Mesodermal cell (in vitro differentiated cells): ENCODE data around the gene COL3A1. TPM values are rescaled to one million over a fixed set of nuclear protein-coding genes. Genes with fewer than 3 reads are reported as not detected.
A peak's percentile ranks its signal among the peaks of the same experiment; 100 is the strongest.

Experiments
- H3K27ac ChIP-seq: 2 replicates; pipeline ENCODE4 v1.7.0; 2013; ENCODE audit warnings: mild to moderate bottlenecking, low read depth, low read length, moderate library complexity; ENCODE audit not compliant: severe bottlenecking
- H3K36me3 ChIP-seq: 2 replicates; pipeline ENCODE4 v1.7.1; 2013; ENCODE audit warnings: mild to moderate bottlenecking, low read length, moderate library complexity; ENCODE audit not compliant: control insufficient read depth, insufficient read depth
- H3K4me1 ChIP-seq: one replicate; pipeline ENCODE4 v1.7.1; 2013; ENCODE audit warnings: mild to moderate bottlenecking, low read length; ENCODE audit not compliant: insufficient read depth, control insufficient read depth, poor library complexity, severe bottlenecking
- H3K4me3 ChIP-seq: 2 replicates; pipeline ENCODE4 v1.7.0; 2013; ENCODE audit warnings: low read length, control low read depth, mild to moderate bottlenecking; ENCODE audit not compliant: insufficient read depth, poor library complexity, severe bottlenecking; ENCODE audit errors: extremely low read depth
- H3K9me3 ChIP-seq: 2 replicates; pipeline ENCODE4 v1.7.1; 2013; ENCODE audit warnings: mild to moderate bottlenecking, low read length, moderate library complexity; ENCODE audit not compliant: control insufficient read depth
- WGBS, 2 experiments: methylation state at CpG; one replicate each; pipeline ENCODE4 v1.1.5; 2013; ENCODE audit warnings: missing lambda C conversion rate in 2 of 2; ENCODE audit not compliant: insufficient coverage in 2 of 2; 5-methylcytosine and 5-hydroxymethylcytosine counted together
- polyA plus RNA-seq, 2 experiments: library from polyadenylated mRNA; stranded (reverse); fragments of 50-300 nt; gene quantifications; one replicate each; pipeline ENCODE4 v1.2.3, GENCODE V29; 2013

The COL3A1 gene
- polyA plus RNA-seq (2013, experiment 1 of 2), result 859 TPM
- 960 TPM for polyA plus RNA-seq (2013, experiment 2 of 2)

GRCh38 chr2:188974164-188974563 is at the start of gene COL3A1:
Gene COL3A1, plus strand, starts transcription at chr2:188974373. Its CDS starts 117 bp downstream, at chr2:188974490.
- peak within 1 kb of the TSS; percentile 48 for H3K4me3 ChIP-seq
- peaks cover 10% of the 10 kb centered on the region for H3K4me1 ChIP-seq
- no peaks in the 10 kb centered on the region for H3K36me3 ChIP-seq
- H3K9me3 ChIP-seq, result no peaks in the 10 kb centered on the region
- WGBS, 2 experiments, result 86 to 90% methylated on average over 2 of the region's 4 CpGs
- peak within 1 kb of the TSS; percentile 82 for H3K27ac ChIP-seq

- Histone ChIP-seq H3K4me3 (no peak overlapping the region), H3K4me1 (no peaks in the 10 kb centered on the region), H3K36me3 (no peaks in the 10 kb centered on the region), H3K27ac (no peak overlapping the region), H3K9me3 (peaks cover 11% of the 10 kb centered on the region)
- WGBS, 2 experiments, result no CpG with 5 or more reads among the region's 2 CpGs
Measured at GRCh38 chr2:188928643-188929042, 45.5 kb upstream of the COL3A1 start.

DNA sequence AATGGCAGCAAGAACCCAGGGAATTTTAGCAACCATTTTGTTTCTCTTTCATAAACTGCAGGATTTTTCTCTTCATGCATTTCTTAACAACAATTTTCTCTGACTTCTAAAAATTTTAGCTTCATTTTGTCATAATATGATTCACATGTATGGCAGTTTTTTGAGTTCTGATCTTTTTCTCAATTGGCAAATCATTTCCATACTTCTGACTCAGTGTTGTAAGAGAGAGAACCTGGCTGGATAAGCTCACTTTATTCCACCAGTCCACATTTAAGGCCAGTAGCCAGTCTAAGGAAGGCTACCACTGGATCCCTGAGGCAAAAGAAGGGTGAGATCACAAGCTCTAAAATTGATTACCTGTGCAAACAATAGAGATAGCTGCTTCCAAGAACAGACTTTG is 42.8 kb upstream of the COL3A1 start:
- Histone ChIP-seq H3K36me3 (no peaks in the 10 kb centered on the region), H3K4me3 (no peak overlapping the region), H3K27ac (no peak overlapping the region), H3K4me1 (no peaks in the 10 kb centered on the region), H3K9me3 (peaks cover 11% of the 10 kb centered on the region)

DNA sequence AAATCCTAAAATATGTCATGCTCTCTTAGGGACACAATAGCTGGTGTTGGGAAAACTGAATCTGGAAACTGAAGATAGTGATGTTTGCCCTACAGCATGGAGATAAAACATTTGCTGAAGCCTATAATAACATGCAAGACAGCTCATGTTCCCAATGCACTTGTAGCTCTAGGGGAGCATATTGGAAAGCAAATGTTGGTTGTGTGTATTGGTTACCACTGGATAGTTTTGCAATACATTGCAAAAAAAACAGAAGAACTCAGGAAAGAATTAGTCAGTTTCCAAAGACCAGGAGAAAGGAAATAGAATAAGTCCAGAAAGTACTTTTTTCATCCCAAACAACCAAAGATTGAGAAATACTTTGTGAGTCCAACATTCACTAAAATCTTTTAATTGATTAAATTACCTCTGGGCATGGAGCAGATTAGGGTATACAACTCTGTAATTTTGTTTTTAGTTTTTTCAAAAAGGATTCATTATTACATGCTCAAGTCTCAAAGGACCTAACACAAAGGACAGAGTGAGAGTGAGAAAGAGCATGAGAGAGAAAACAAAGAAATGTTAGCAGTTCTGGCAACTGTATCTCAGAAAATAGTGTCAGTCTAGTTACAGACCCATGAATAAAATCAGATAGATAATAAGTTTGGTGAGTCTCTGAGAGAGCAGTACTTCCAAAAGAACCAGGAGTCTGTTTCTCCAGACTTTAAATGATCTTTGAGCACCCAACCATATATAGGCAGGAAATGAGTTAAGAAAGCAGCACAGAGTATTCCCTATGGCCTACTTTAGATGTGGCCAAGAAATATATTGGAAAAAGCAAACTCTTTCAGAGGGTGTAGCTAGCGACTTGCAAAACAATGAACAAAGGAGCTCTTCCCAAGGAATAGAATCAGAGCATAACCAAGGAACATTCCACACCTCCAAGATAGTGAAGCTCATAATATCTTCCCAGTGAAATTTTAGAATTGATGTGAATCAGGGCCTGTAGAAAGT is 36.6 kb upstream of the COL3A1 start:
- Histone ChIP-seq H3K9me3 (no peaks in the 10 kb centered on the region), H3K36me3 (no peaks in the 10 kb centered on the region), H3K4me1 (no peaks in the 10 kb centered on the region), H3K4me3 (no peak overlapping the region), H3K27ac (no peak overlapping the region)
- WGBS, 2 experiments, result 100% methylated on average over 1 of the region's 1 CpG; no CpG with 5 or more reads in 1 of the 2 experiments

- no peaks in the 10 kb centered on the region for H3K36me3 ChIP-seq
- no peak overlapping the region for H3K4me3 ChIP-seq
- no peaks in the 10 kb centered on the region for H3K9me3 ChIP-seq
- WGBS, 2 experiments, result 94 to 100% methylated on average over 2 of the region's 4 CpGs
- H3K27ac ChIP-seq, result no peak overlapping the region
- no peaks in the 10 kb centered on the region for H3K4me1 ChIP-seq
Measured at GRCh38 chr2:188940171-188940570, 34.0 kb upstream of the COL3A1 start.

DNA sequence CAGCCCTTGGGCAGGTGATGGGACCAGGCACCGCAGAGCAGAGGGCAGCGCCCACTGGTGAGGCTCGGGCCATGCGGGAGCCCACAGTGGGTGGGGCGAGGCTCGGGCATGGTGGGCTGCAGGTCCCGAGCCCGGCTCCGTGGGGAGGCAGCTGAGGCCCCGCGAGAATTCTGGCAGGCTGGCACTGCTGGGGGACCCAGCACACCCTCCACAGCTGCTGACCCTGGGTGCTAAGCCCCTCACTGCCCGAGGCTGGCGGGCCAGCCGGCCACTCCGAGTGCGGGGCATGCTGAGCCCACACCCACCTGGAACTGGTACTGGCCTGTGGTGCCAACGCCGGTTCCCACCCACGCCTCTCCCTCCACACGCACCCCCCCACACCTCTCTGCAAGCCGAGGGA is 29.7 kb upstream of the COL3A1 start:
- H3K27ac ChIP-seq, result no peak overlapping the region
- 96 to 98% methylated on average over 12 to 21 of the region's 21 CpGs for WGBS, 2 experiments
- no peaks in the 10 kb centered on the region for H3K4me1 ChIP-seq
- no peaks in the 10 kb centered on the region for H3K36me3 ChIP-seq
- no peaks in the 10 kb centered on the region for H3K9me3 ChIP-seq
- no peak overlapping the region for H3K4me3 ChIP-seq

- no peaks in the 10 kb centered on the region for H3K9me3 ChIP-seq
- WGBS, 2 experiments, result 93 to 96% methylated on average over 18 to 19 of the region's 25 CpGs
- no peaks in the 10 kb centered on the region for H3K36me3 ChIP-seq
Measured at GRCh38 chr2:188949046-188949818, 24.9 kb upstream of the COL3A1 start.

GRCh38 chr2:188952901-188953300 is 21.3 kb upstream of the COL3A1 start:
- H3K27ac ChIP-seq, result no peak overlapping the region
- H3K9me3 ChIP-seq, result no peaks in the 10 kb centered on the region
- no peak overlapping the region for H3K4me3 ChIP-seq
- no peaks in the 10 kb centered on the region for H3K36me3 ChIP-seq
- no peaks in the 10 kb centered on the region for H3K4me1 ChIP-seq

More at GRCh38 chr2:188949046-188949818, 24.9 kb upstream of the COL3A1 start:
- H3K4me3 ChIP-seq, result no peak overlapping the region
- no peak overlapping the region for H3K27ac ChIP-seq
- no peaks in the 10 kb centered on the region for H3K4me1 ChIP-seq

- Histone ChIP-seq H3K9me3 (no peaks in the 10 kb centered on the region), H3K36me3 (no peaks in the 10 kb centered on the region), H3K27ac (no peak overlapping the region), H3K4me3 (no peak overlapping the region), H3K4me1 (no peaks in the 10 kb centered on the region)
- WGBS, 2 experiments, result no CpG with 5 or more reads among the region's 2 CpGs
Measured at GRCh38 chr2:188956290-188956689, 17.9 kb upstream of the COL3A1 start.

- Histone ChIP-seq H3K27ac (no peak overlapping the region), H3K4me1 (no peaks in the 10 kb centered on the region), H3K36me3 (no peaks in the 10 kb centered on the region), H3K4me3 (no peak overlapping the region), H3K9me3 (no peaks in the 10 kb centered on the region)
- WGBS, 2 experiments, result 73 to 100% methylated on average over 1 to 3 of the region's 5 CpGs
Measured at GRCh38 chr2:188956961-188957360, 17.2 kb upstream of the COL3A1 start.
